Measurements from ENCODE around the gene TLE5.

The TLE5 gene

GRCh38 chr19:3062165-3063105 is at the start of gene TLE5:
Gene TLE5, minus strand, starts transcription at chr19:3062495. Its CDS starts 295 bp downstream, at chr19:3062200.
- DNase-seq: peak; percentile 72

- no peak for DNase-seq
Measured at GRCh38 chr19:3111586-3112247, 49.4 kb upstream of the TLE5 start.

GRCh38 chr19:3110126-3110825 is 48.0 kb upstream of the TLE5 start:
- no peak for DNase-seq

GRCh38 chr19:3109491-3109890 is 47.2 kb upstream of the TLE5 start:
- DNase-seq: no peak

- peak; percentile 76 for DNase-seq
Measured at GRCh38 chr19:3108775-3109174, 46.5 kb upstream of the TLE5 start.

GRCh38 chr19:3107658-3108057 is 45.4 kb upstream of the TLE5 start:
- DNase-seq: no peak

GRCh38 chr19:3106509-3107141 is 44.3 kb upstream of the TLE5 start:
- no peak for DNase-seq

GRCh38 chr19:3105641-3106508 is 43.6 kb upstream of the TLE5 start:
- DNase-seq: no peak

GRCh38 chr19:3104708-3104983 is 42.4 kb upstream of the TLE5 start:
- DNase-seq: no peak

- DNase-seq: no peak
Measured at GRCh38 chr19:3102239-3103140, 40.2 kb upstream of the TLE5 start.

- no peak for DNase-seq
Measured at GRCh38 chr19:3100747-3101730, 38.7 kb upstream of the TLE5 start.

- DNase-seq: no peak
Measured at GRCh38 chr19:3100331-3100730, 38.0 kb upstream of the TLE5 start.

GRCh38 chr19:3099347-3100145 is 37.3 kb upstream of the TLE5 start:
- no peak for DNase-seq

- DNase-seq: no peak
Measured at GRCh38 chr19:3098515-3099346, 36.4 kb upstream of the TLE5 start.

GRCh38 chr19:3098141-3098514 is 35.8 kb upstream of the TLE5 start:
- no peak for DNase-seq

GRCh38 chr19:3097442-3097871 is 35.2 kb upstream of the TLE5 start:
- no peak for DNase-seq

GRCh38 chr19:3096902-3097326 is 34.6 kb upstream of the TLE5 start:
- DNase-seq: no peak
